Stimulated activated CD4-positive, alpha-beta T cell treated with anti-CD3 and anti-CD28 coated beads, Interleukin-1b, Interleukin-23, amount 100 ng/mL, for 4 hours (primary cell): ENCODE results near the gene LHFPL2.

Source experiments
- DNase-seq, 2 donors: peaks; one replicate each; pipeline ENCODE4 v3.0.0-alpha.2; 2020; ENCODE audit warnings: low read depth in 2 of 2

Gene LHFPL2

DNA sequence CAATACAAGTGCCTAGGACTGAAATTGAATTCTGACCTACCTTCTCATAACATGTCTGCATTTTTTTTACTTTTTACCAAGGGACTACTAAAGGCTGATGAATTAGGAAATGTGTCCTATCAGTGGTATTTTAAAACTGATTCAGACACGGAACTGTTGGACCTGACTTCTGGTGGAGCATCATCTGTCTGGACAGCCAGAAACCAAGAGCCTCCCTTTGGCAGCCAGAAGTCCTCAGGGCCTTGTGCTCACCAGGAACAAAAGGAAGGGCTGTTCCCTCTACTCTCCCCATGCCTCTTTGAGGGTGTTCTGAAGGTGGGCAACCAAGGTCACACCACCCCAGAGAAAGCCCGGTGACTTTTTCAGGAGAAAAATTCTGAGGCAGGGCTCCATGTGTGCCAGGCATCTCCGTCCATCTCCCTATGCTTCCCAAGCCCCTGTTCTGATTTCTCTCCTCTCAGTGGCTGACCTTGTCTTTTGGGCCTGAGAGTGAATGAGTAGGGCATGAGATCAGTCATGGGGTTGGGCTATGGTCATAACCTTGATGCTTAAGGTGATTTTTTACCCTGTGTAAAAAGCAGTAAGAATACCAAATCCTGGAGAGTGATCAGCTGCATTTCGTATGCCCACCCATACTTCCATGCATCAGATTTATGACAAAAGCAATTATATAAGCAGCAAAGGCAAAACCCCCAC is 144.5 kb downstream of the LHFPL2 start:
- DNase-seq, result no peak

DNA sequence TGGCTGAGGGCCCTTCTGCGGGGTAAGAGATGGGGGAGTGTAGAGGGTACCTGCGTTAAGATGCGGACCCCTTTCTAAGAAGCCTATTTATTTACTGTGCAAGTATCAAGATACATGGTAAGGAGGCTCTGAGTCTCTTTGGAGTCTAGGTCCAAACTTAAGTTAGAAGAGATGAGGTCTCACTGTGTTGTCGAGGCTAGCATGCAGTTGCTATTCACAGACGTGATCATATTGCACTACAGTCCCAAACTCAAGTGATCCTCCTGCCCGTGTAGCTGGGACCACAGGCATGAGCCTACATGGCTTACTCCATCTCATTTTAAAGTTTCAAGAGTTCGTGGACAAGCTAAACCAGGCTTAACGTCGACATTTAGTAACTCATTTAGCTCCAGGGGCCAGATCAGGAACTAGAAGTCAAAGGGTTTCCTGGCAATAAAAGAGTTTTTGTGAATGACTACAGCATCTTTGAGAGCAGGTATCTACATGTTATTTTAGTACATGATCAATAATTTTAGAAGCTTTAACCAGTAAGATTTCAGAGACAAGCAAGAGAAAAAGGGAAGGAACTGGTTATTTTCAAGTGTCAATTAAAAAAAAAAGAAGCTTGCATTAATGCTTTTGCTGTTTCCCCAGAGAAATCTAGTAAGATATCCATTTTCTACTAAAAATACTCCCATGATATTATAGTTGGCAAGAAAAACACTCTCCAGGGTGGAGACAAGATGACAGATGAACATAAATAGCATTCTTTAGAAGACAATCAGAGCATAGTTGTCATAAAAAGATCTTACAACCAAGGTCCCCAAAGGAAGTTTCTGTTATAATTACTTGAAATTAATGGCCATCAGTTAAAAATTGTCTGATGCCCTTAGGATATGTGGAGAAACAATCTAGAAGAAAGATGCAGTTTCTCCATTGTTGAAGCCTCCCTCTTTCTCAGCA is 146.9 kb downstream of the LHFPL2 start:
- no peak for DNase-seq

DNA sequence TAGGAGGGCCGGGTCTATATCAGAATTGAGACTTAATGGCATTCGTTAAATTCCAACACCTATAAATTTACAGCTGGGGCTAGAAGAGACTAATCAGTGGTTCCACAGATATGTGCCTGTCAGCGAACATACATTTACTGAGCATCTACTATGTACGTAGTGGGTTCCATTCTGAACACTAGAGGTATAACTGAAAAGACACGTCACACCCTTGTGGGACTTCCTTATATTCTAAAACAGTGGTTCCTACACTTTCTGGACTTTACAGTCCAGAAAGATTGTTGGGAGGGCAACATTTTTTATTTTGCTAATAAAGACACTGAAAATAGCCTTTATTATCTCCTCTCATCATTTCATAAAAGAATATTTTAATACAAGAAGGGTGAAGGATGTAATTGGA is 147.7 kb downstream of the LHFPL2 start:
- no peak for DNase-seq

DNA sequence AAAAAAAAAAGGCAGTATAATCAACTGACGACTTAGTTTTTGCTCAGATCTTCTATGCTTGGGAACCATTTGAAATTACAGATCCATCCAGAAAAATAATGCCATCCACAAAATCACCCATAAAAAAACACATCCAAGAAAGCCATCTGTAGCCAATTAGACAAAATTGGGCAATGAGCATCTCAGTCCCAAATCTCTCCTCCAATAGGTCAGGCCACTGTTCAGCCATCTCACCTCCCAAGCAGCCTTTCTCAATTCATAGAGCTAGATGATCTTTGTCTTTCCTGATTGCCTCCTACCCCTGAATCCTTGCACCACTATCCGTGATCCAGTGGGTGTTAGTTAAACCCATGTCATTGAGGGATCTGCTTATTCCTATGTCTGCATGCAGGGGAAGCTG is 148.5 kb downstream of the LHFPL2 start:
- no peak for DNase-seq

DNA sequence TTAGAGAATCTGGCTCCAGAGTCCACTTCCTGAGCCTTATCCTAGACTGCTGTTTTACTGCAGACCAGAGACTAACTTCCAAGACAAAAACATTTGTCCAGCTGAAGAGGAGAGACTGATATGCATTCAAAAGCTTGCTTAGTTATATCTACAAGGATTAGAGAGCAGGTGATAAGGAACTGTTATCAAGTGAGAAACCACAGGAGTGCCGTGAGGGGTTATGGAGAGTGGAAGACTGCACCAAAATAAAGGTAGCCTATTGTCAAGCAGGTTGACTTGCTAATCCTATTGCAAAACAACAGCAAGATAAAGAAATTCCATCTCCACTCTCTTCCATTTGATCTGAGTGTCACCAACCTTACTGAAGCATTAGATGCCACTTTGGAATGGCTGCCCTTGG is 149.1 kb downstream of the LHFPL2 start:
- no peak for DNase-seq

DNA sequence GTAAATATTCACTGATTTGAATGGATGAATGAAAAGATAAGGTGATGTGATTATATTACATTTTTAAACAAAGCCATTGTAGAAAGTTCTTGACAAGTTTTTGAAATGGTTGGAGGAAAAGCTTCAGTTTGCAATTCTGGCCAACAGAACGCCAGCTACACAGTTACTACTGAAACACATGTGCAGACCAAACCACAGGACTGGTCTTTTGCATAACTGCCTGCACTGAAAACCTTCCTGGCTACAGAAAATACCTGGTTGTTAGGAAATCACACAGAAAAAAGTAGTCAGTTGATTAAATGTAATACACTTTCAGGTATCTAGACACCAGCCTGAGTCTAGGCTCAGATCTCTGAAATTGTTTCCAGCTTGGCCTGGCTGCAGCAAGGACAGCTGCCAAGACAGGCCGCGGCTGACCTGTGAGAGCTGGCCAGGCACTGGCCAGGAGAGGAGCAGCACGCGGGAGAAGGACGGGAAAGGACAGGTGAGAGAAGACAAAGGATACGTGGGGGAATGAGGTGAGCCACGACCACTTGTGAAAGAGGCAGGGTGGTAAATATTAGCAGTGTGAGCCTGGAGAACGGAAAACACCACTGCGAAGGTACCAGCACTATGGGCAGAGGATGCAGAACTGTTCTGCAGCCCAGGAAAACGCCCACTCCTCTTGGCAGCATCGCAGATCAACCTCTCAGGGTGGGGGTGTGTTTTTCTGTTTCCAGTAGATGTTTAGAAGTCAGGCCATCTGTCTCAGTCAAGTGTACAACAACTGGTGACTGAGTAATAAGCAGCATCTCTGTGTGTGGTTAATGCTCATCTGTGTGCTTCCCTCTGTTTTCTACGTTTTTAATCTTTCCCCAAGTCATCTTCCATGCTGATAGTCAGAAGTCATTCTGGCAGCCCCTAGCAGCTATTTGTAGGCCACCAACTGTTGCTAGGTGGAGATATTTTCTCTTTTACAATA is 150.7 kb downstream of the LHFPL2 start:
- DNase-seq, result no peak

DNA sequence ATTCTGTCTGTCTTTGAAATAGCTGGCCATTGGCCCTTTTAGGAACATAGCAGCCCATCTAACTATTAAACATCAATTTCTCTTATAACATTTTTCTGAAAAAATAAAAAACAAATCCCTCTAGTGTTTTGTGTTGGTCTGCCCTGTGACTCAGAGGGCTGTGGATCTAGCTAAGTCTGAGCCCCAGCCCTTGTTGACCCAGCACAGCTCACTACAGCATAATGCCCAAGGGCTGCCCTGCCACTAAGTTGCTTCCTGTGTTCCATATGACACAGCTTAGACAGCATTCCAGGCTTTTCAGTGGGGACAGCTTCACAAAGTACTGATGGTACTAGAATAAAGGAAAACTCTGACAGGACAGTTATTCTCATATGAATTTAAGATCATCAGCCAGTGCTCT is 152.2 kb downstream of the LHFPL2 start:
- no peak for DNase-seq

DNA sequence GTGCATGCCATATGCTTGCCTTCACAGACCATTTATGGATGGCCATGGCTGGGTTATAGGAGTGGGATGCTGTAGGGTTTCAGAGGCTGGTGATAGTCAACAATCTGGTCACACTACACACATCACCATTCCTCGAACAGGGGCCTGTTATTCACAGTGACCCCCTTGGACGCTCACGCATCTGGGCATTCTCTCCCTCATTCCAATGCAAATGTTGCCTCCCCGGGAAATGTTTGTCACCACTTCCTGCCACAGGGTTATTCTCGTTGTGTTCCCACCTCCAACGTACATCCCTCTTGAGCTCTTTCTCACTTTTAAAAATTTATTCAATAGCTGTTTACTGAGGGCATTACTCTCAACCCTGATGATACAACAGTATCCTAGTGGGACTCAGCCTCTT is 152.8 kb downstream of the LHFPL2 start:
- DNase-seq, result no peak

DNA sequence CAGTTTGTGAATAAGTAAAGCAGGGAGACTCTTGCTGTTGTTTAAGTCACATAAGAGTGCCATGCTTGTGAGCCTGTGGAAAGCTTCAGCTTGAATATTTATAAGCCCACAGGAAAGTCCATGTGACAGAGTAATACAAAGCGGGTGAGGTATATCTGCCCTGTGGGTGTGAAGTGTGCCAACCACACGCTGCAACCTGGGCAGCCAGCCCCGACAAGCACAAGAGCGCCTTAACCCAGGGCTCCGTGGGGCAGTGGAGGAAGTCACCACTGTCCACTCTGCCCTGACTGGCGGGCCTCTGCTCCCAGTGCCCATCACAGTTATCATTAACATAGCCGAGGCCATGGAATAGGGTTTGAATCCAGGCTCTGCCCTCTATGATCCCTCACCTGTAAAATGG is 155.9 kb downstream of the LHFPL2 start:
- no peak for DNase-seq

DNA sequence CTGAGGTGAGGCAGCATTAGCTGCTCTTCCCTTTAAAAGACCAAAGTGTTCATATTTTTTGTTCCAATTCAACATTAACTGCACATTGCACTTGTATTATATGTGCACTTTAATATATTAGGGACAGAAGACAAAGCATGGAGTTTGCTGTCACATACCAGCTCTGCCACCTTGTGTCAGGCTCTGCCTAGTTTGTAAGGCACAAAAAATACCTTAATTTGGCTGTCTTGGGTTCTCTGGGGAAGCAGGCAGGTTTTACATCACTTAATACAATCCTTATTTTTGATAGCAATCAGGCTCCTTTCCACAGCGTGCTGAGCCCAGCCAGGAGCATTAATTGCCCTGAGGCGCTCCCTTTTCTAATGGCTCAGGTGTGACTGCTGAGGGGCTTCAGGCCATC is 156.3 kb downstream of the LHFPL2 start:
- no peak for DNase-seq

DNA sequence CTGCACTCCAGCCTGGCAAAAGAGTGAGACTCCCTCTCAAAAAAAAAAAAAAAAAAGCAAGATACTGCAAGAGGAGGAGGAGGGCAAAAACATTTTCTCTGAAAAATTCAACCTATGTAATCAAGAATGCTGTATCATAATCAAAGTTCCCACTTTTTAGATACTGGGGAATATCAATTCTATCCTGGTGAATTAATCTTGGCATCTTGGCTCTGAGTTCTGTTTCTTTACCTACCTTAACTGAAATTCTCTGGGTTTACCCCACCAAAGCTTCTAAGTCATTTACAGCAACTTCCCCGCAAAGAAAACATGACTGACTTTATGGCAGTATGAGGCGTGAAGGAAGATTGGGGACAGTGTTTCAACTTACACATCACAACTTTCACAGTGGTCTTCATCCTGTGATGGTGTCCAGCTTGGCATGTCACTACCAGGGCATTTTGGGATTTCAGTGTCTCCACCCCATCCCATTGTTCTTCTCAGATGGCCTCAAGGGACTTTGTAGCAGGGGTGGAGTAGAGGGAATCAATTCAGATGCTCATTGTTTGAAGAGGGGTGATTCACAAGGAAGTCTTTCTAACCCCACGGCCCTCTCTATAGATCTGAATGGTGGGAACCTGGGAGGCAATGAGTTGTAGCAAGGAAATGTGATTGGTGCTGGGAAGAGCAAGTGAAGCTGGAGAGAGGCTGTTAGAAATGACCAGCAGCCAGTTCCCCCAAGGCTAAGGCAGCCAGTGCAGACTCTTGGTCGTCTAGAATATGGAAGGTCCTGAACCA is 157.7 kb downstream of the LHFPL2 start:
- DNase-seq, result no peak

DNA sequence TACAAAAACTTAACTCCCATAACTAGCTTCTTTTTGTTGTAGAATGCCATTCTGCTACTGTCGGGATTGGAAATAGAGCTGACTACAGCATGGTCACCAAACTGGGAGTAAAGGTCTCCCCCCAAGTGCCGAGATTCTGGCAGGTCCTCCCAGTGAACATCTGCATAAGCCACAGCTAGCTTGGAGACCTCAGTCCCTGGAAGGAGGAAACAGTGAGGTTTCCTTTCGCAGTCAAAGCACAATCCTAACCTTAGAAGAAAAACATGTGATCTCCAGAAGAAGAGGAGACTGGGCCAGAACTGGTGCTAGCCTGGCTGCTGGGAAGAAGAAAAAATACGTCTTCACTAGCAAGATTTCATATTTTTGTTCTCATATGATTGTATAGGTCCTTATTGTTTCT is 160.7 kb downstream of the LHFPL2 start:
- no peak for DNase-seq

DNA sequence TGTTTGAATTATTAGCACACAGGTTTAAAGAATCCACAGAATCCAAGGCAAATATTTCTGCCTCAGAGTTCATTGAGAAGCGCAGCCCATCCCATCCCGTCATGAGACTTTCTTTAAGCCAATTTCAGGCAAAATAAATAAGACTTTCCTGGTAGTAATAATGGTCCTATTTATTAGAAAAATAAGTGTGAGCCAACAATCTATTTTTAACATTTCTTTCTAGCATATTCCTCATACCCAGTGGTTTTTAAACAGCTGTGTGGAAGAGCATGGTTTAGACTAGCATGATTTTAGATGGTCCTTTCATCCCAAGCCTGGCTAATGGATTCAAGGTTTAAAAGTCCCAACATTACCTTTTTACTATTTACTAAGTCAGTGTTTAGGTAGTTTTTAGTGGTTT is 162.4 kb downstream of the LHFPL2 start:
- no peak for DNase-seq

DNA sequence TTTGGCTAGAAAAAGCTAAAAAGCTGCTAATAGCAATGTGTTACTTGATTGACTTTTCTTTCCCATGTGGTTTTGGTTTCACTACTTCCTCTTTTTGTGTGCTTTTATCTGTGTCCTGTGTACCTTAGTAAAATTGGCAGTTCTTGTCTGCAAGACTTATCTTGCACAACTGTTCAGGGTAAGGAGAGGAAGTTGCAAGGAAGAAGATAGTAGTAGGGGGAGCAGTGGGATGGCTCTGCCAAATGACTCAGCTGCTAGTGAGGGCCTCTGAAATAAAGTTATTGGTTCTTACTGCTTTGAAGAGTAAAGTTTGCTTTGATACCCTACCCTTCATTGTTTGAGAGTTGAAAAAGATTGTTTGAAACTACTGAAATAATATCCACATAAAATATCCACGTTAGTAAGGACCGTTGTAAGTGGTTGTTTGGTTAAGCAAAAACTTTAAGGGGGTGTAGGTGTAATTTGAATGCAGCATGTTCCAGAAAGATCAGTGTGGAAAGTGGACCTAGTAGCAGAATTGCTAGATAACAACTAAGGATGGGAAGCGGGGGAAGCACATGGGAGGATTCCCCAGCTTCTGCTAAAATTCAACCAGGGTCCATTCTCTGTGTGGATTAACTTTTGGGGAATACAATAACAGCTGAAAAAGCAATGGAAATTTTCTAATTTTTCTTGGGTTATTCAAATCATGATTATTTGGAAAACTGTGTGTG is 164.6 kb downstream of the LHFPL2 start:
- no peak for DNase-seq

DNA sequence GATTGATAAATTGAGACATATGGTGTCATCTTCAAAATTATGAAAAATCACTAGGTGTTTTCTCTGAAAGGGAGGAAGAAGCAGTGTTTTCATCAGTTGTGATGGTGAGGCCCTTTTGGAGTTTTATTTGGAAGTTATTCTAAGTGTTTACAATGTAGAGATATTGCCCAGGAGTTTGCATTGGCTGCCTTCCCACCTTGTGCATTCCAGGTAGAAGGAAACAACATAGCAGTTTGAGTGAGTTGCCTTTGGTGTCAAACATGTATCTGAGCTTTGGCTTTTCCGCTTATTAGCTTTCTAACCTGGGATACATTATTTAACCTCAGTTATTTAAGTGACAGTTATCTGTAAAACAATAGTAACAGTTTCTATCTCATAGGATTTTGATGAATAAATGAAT is 165.6 kb downstream of the LHFPL2 start:
- no peak for DNase-seq

DNA sequence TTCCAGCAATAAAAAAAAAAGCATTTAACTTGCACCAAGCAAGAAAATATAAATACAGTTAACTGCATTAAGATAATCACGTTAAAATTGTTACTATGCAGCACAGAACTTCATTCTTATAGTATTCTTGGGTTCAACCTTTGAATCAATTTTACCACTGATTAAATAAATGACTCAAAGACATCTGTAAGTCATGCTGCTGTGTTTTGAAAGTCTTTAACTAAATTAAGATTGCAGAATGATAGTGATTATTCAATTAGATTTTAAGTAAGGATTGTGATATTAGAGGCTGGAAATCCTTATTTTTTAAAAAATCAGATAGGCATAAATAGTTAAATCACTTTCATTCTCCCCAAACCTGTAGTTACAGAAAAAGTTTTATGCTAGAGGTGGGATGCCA is 171.8 kb downstream of the LHFPL2 start:
- DNase-seq, result no peak

DNA sequence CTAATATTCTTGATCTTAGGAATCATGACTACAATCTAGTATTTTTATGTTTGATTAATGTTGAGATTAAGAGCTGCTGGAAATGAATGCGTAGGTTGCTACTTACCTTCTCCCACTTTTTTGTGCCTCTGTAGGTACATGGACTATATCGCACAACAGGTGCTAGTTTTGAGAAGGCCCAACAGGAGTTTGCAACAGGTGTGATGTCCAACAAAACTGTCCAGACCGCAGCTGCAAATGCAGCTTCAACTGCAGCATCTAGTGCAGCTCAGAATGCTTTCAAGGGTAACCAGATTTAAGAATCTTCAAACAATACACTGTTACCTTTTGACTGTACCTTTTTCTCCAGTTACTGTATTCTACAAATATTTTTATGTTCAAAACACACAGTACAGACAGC is 173.2 kb downstream of the LHFPL2 start:
- no peak for DNase-seq

DNA sequence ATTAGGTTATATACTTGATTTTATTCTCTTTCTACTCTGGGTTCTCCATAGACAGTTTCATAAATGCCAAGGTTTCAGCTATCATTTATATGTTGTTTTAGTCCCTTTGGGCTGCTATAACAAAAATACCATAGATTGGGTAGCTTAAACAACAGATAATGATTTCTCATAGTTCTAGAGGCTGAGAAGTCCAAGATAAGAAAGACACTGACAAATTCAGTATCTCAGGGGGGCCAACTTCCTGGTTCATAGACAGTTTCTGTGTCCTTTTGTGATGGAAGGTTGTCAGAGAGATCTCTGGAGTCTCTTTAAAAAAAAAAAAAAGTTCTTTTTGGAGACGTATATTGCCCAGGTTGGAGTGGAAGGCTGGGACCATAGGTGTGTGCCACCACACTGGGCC is 174.8 kb downstream of the LHFPL2 start:
- DNase-seq, result no peak

DNA sequence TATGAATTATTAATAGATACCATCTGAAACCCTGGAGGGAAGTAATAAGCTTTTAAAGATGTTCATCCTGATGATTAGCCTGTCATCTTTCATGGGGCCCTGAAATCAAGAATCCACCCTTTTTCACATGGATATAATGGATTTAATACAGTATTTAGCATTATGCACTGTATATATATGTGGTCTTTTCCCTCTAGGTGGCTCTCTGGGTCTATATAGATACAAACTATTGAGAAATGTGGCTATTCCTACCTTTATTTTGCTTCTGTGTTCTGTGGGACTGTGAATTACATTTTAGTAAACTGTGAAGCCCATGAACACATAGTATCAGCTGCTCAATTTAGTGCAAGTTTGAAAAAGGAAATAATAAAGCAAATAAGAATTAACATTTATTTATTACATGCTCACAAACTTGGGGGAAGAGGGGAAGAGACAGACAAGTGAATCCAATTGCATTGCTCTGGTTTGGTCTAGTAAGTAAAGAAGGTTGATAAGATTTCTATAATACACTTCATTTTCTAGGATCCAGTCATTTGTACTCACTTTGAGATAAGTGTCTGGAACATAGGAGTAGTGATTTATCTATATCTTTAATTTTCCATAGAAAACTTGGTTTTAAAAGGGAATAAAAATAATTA is 176.0 kb downstream of the LHFPL2 start:
- DNase-seq, result no peak

DNA sequence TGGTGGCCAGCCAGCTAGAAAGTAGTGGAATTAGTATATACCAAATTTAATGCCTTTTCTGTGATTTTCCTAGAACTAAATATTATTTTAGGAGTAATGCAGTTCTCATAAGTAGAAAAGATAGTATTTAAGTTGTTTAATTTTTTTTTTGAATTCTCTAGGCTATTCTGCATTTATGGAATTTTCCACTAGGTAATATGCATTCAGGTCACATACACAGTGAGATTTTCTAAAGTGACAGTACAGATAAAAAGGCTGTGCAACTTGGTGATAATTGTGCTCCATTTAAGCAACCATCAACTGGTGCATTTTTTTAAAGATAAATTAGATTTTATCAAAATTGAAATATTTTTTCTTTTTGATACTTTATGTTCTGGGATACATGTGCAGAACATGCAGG is 176.7 kb downstream of the LHFPL2 start:
- no peak for DNase-seq
